Measurements from ENCODE around the gene POC1A.

POC1A gene

DNA sequence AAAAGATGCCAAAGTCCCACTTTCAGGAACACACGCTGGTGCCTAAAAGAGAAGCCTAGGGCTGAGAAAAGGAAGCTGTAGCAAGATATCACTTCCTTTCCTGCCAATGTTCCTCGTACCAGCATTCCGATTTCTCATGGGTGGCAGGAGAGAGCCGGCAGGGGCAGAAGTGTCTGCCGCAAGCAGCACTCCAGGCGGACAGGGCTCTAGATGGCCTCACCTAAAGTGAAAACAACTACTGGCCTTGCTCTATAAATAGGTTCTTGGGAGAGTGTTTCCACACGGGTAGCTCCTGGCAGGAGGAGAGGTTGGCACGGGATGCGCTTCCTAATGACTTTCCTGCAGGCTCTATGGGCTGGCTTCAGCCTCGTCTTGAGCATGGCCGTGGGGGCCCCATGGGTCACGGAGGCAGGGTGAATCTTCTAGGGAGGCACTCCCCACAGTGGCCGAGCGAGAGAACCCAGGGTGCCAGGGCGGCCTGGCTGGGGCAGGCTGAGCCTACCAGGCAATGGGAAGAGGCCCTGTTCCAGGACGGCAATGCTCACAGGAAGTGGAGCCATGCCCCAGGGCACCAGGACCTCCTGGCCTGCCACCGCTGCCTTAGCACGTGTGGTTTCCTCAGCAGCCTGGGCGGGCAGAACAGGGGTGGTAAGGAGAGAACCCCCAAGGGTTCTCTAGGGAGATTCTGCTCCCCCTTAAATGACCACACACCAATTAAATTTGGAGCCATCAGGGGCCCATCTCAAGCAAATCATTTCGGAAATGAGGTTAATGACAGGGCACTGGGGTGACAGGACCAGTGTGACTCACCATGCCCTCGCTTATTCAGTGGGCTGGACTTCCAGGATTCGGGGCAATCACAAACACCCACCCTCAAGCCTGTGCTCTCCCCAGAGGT lies 83.2 kb downstream of the POC1A start:
- peaks cover 12% of the 10 kb centered on the region for H3K36me3 ChIP-seq (ENCODE audit: control insufficient read depth, insufficient read depth, low read length)
- no peak overlapping the region for H3K9ac ChIP-seq (ENCODE audit: low read depth, low read length)
- H3K4me1 ChIP-seq (ENCODE audit: control insufficient read depth, insufficient read depth, low read length): no peaks in the 10 kb centered on the region
- H3K9me3 ChIP-seq (ENCODE audit: control insufficient read depth, insufficient read depth, low read length): no peaks in the 10 kb centered on the region
- no peak overlapping the region for H3K4me3 ChIP-seq (ENCODE audit: low read depth, low read length)
- H3K27me3 ChIP-seq (ENCODE audit: control insufficient read depth, insufficient read depth, low read length): no peaks in the 10 kb centered on the region

- no peaks in the 10 kb centered on the region for H3K4me1 ChIP-seq (ENCODE audit: control insufficient read depth, insufficient read depth, low read length)
- no peaks in the 10 kb centered on the region for H3K27me3 ChIP-seq (ENCODE audit: control insufficient read depth, insufficient read depth, low read length)
- H3K9me3 ChIP-seq (ENCODE audit: control insufficient read depth, insufficient read depth, low read length): no peaks in the 10 kb centered on the region
- H3K4me3 ChIP-seq (ENCODE audit: low read depth, low read length): no peak overlapping the region
- H3K9ac ChIP-seq (ENCODE audit: low read depth, low read length): no peak overlapping the region
- peaks cover 7% of the 10 kb centered on the region for H3K36me3 ChIP-seq (ENCODE audit: control insufficient read depth, insufficient read depth, low read length)
Measured at GRCh38 chr3:52069855-52070254, 84.4 kb downstream of the POC1A start.

- H3K9ac ChIP-seq (ENCODE audit: low read depth, low read length): no peak overlapping the region
- no peaks in the 10 kb centered on the region for H3K4me1 ChIP-seq (ENCODE audit: control insufficient read depth, insufficient read depth, low read length)
- H3K9me3 ChIP-seq (ENCODE audit: control insufficient read depth, insufficient read depth, low read length): no peaks in the 10 kb centered on the region
Measured at GRCh38 chr3:52069135-52069534, 85.1 kb downstream of the POC1A start.

DNA sequence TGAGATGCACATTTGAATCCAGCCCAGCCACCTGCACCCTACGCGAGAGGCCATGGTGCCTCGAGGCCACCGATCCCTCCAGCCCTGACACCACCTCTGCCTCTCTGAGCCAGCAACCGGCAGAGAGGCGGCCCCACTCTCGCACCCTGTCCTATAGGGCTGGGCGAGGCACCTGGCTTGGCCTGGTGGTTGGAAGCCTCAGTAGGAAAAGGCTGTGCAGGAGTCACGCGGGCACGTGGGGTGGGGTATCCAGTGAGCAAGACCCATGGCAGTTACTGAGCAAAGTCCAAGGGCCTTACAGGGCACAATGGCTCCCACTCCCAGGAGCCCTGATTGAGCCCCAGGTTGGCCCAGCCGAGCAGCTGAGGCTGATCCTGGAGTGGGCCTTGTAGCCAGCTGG lies 85.5 kb downstream of the POC1A start:
- no peak overlapping the region for H3K9ac ChIP-seq (ENCODE audit: low read depth, low read length)
- H3K36me3 ChIP-seq (ENCODE audit: control insufficient read depth, insufficient read depth, low read length): no peaks in the 10 kb centered on the region
- no peaks in the 10 kb centered on the region for H3K9me3 ChIP-seq (ENCODE audit: control insufficient read depth, insufficient read depth, low read length)
- no peak overlapping the region for H3K4me3 ChIP-seq (ENCODE audit: low read depth, low read length)
- no peaks in the 10 kb centered on the region for H3K27me3 ChIP-seq (ENCODE audit: control insufficient read depth, insufficient read depth, low read length)
- H3K4me1 ChIP-seq (ENCODE audit: control insufficient read depth, insufficient read depth, low read length): no peaks in the 10 kb centered on the region

More at GRCh38 chr3:52069135-52069534, 85.1 kb downstream of the POC1A start:
- no peak overlapping the region for H3K4me3 ChIP-seq (ENCODE audit: low read depth, low read length)
- H3K27me3 ChIP-seq (ENCODE audit: control insufficient read depth, insufficient read depth, low read length): no peaks in the 10 kb centered on the region
- H3K36me3 ChIP-seq (ENCODE audit: control insufficient read depth, insufficient read depth, low read length): no peaks in the 10 kb centered on the region

- Histone ChIP-seq H3K4me3 (ENCODE audit: low read depth, low read length) (no peak overlapping the region), H3K9ac (ENCODE audit: low read depth, low read length) (no peak overlapping the region), H3K9me3 (ENCODE audit: control insufficient read depth, insufficient read depth, low read length) (no peaks in the 10 kb centered on the region), H3K36me3 (ENCODE audit: control insufficient read depth, insufficient read depth, low read length) (no peaks in the 10 kb centered on the region), H3K27me3 (ENCODE audit: control insufficient read depth, insufficient read depth, low read length) (no peaks in the 10 kb centered on the region), H3K4me1 (ENCODE audit: control insufficient read depth, insufficient read depth, low read length) (no peaks in the 10 kb centered on the region)
Measured at GRCh38 chr3:52068055-52068571, 86.1 kb downstream of the POC1A start.

- H3K4me3 ChIP-seq (ENCODE audit: low read depth, low read length): no peak overlapping the region
- H3K27me3 ChIP-seq (ENCODE audit: control insufficient read depth, insufficient read depth, low read length): no peaks in the 10 kb centered on the region
- H3K9ac ChIP-seq (ENCODE audit: low read depth, low read length): no peak overlapping the region
- no peaks in the 10 kb centered on the region for H3K36me3 ChIP-seq (ENCODE audit: control insufficient read depth, insufficient read depth, low read length)
- H3K9me3 ChIP-seq (ENCODE audit: control insufficient read depth, insufficient read depth, low read length): no peaks in the 10 kb centered on the region
- no peaks in the 10 kb centered on the region for H3K4me1 ChIP-seq (ENCODE audit: control insufficient read depth, insufficient read depth, low read length)
Measured at GRCh38 chr3:52067526-52067925, 86.7 kb downstream of the POC1A start.

DNA sequence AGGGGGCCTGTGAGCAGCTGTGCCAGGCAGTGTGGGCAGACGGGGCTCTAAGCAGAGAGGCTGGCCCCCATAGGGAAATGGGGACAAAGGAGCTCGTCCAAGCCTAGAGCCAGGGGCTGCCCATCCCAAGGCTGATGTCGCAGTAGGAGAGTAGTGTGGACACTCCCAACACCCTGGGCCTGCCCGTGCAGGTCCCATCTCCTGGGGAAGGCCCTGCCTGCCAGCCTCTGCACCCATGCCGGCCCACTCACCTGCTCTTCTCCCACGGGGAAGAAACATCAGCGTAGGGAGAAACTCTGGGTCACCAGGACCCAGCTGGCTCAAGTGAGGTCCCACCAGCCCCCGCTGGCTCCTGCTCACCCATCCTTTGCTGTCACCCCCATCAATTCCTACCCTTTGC lies 87.2 kb downstream of the POC1A start:
- no peak overlapping the region for H3K4me3 ChIP-seq (ENCODE audit: low read depth, low read length)
- H3K9me3 ChIP-seq (ENCODE audit: control insufficient read depth, insufficient read depth, low read length): no peaks in the 10 kb centered on the region
- H3K9ac ChIP-seq (ENCODE audit: low read depth, low read length): no peak overlapping the region
- no peaks in the 10 kb centered on the region for H3K4me1 ChIP-seq (ENCODE audit: control insufficient read depth, insufficient read depth, low read length)
- no peaks in the 10 kb centered on the region for H3K27me3 ChIP-seq (ENCODE audit: control insufficient read depth, insufficient read depth, low read length)
- H3K36me3 ChIP-seq (ENCODE audit: control insufficient read depth, insufficient read depth, low read length): no peaks in the 10 kb centered on the region

DNA sequence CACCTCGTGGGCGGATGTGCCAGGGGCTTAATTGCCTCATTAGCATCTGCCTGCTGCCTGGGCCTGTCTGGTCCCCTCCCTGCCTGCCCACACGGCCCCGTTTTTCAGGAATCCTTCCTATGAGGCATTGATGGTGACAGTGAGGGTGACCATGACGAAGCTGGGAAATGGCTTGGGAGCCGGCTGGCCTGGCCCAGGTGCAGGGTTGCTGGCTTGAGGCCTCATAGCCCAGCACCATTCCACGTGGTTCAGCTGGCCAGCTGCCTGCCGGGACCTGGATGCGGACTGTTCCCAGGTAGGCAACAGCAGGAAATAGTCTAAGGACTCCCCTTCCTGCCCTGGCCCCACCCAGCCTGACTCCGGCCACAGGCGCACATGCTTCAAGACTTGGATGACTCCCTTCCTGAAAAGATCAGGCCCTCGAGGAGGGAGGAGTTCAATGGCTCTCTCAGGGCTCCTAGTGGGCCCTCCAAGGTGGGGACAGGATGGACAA lies 88.9 kb downstream of the POC1A start:
- Histone ChIP-seq H3K4me3 (ENCODE audit: low read depth, low read length) (no peak overlapping the region), H3K36me3 (ENCODE audit: control insufficient read depth, insufficient read depth, low read length) (no peaks in the 10 kb centered on the region), H3K4me1 (ENCODE audit: control insufficient read depth, insufficient read depth, low read length) (no peaks in the 10 kb centered on the region), H3K9ac (ENCODE audit: low read depth, low read length) (no peak overlapping the region), H3K27me3 (ENCODE audit: control insufficient read depth, insufficient read depth, low read length) (no peaks in the 10 kb centered on the region), H3K9me3 (ENCODE audit: control insufficient read depth, insufficient read depth, low read length) (no peaks in the 10 kb centered on the region)

- H3K4me1 ChIP-seq (ENCODE audit: control insufficient read depth, insufficient read depth, low read length): no peaks in the 10 kb centered on the region
- H3K9ac ChIP-seq (ENCODE audit: low read depth, low read length): no peak overlapping the region
- H3K9me3 ChIP-seq (ENCODE audit: control insufficient read depth, insufficient read depth, low read length): no peaks in the 10 kb centered on the region
- H3K27me3 ChIP-seq (ENCODE audit: control insufficient read depth, insufficient read depth, low read length): no peaks in the 10 kb centered on the region
- no peak overlapping the region for H3K4me3 ChIP-seq (ENCODE audit: low read depth, low read length)
- no peaks in the 10 kb centered on the region for H3K36me3 ChIP-seq (ENCODE audit: control insufficient read depth, insufficient read depth, low read length)
Measured at GRCh38 chr3:52064561-52064960, 89.7 kb downstream of the POC1A start.

DNA sequence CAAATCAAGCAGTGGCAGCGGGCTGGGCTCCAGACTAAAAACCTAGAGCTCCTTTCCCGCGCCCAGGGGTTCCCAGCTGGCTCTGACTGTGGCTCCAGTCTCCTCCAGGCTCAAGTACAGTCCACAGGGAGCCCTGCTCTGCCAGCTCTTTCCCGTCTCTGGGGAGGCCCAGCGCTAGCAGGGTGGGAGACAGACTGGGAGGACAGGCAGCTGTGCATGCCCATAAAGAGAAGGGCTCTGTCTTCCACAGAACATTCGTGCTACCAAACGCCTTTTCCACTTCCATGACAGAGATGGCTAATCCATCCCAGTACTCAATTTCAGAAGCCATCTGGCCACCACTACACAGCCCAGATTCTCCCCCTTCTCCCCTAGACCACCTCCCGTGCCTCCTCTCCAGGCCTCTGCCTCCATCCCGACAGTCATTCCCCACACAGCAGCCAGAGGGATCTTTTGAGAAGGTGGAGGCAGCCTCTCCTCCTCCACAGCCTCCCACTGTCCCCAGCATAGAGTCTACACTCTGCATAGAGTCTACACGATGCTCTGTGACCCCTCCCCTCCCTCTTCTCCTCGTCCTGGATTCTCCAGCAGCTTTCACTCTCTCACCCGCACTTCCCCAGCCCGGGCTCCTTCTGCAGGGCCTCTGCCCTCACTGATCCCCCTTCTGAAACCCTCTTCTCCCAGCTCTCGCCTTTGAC lies 91.0 kb downstream of the POC1A start:
- no peak overlapping the region for H3K4me3 ChIP-seq (ENCODE audit: low read depth, low read length)
- H3K9ac ChIP-seq (ENCODE audit: low read depth, low read length): no peak overlapping the region
- H3K36me3 ChIP-seq (ENCODE audit: control insufficient read depth, insufficient read depth, low read length): no peaks in the 10 kb centered on the region
- H3K27me3 ChIP-seq (ENCODE audit: control insufficient read depth, insufficient read depth, low read length): peaks cover 11% of the 10 kb centered on the region
- no peaks in the 10 kb centered on the region for H3K9me3 ChIP-seq (ENCODE audit: control insufficient read depth, insufficient read depth, low read length)
- H3K4me1 ChIP-seq (ENCODE audit: control insufficient read depth, insufficient read depth, low read length): no peaks in the 10 kb centered on the region

- Histone ChIP-seq H3K9ac (ENCODE audit: low read depth, low read length) (no peak overlapping the region), H3K4me1 (ENCODE audit: control insufficient read depth, insufficient read depth, low read length) (peaks cover 3% of the 10 kb centered on the region), H3K27me3 (ENCODE audit: control insufficient read depth, insufficient read depth, low read length) (peaks cover 16% of the 10 kb centered on the region), H3K36me3 (ENCODE audit: control insufficient read depth, insufficient read depth, low read length) (no peaks in the 10 kb centered on the region), H3K4me3 (ENCODE audit: low read depth, low read length) (no peak overlapping the region), H3K9me3 (ENCODE audit: control insufficient read depth, insufficient read depth, low read length) (no peaks in the 10 kb centered on the region)
Measured at GRCh38 chr3:52062505-52062904, 91.7 kb downstream of the POC1A start.
